Fibroblast of pulmonary artery (primary cell): ENCODE measurements around the gene TRIM71.
"Not testable (repeated sequence)": the region's sequence is repeated elsewhere in the genome, so short reads cannot be mapped to it uniquely, and the experiment has no call there.

Source experiments
- DNase-seq: peaks from one replicate; pipeline ENCODE4 v3.0.0-alpha.2; 2010; ENCODE audit warnings: low read depth
- H3K4me3 ChIP-seq: replicated peaks from 2 replicates; pipeline ENCODE4 v1.5.1; 2011; ENCODE audit warnings: low read depth, mild to moderate bottlenecking, control low read depth, low read length, moderate library complexity
- CTCF ChIP-seq: IDR thresholded peaks from 2 replicates; pipeline ENCODE4 v1.5.1; 2011; ENCODE audit warnings: mild to moderate bottlenecking, control low read depth, low read length, inconsistent platforms; ENCODE audit errors: missing control alignments

TRIM71 gene

GRCh38 chr3:32791833-32792232 is 26.0 kb upstream of the TRIM71 start:
- DNase-seq, result no peak
- TF ChIP-seq CTCF, result no peak
- no peak overlapping the region for H3K4me3 ChIP-seq

- no peak overlapping the region for H3K4me3 ChIP-seq
- DNase-seq, result no peak
- no peak for TF ChIP-seq CTCF
Observed at GRCh38 chr3:32794487-32795308, 23.1 kb upstream of the TRIM71 start.

GRCh38 chr3:32796384-32796950 is 21.3 kb upstream of the TRIM71 start:
- not testable (repeated sequence) for DNase-seq, H3K4me3 ChIP-seq

GRCh38 chr3:32797776-32798175 is 20.0 kb upstream of the TRIM71 start:
- no peak for DNase-seq
- no peak for TF ChIP-seq CTCF
- H3K4me3 ChIP-seq, result no peak overlapping the region

DNA sequence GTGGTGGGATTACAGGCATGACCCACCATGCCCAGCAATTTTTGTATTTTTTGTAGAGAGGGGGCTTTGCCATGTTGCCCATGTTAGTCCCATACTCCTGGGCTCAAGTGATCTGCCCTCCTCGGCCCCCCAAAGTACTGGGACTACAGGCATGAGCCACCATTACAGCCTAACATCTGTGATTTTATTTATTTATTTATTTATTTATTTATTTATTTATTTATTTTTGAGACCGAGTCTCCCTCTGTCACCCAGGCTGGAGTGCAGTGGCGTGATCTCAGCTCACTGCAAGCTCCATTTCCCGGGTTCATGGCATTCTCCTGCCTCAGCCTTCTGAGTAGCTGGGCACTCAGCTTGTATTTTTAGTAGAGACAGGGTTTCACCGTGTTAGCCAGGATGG is 16.4 kb upstream of the TRIM71 start:
- not testable (repeated sequence) for H3K4me3 ChIP-seq

DNA sequence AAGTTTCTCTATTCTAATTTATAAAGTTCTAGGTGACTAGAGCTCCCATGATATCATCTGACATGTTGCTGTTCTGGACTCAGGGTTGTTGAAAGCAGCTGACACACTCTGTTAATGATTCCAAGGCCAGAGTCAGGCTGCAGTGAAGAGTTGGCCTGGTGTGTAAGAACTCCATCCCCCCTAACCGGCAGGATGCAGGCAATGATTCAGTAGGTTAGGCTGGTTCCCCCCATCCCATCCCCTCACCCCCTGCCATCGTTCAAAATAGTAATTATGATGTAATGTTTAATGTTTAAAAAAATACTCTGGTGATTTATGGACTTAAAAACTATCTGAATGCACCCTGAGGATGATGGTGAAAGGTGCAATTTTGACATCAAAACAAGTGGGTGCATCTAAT is 4.6 kb upstream of the TRIM71 start:
- no peak for TF ChIP-seq CTCF
- H3K4me3 ChIP-seq, result no peak overlapping the region
- no peak for DNase-seq

More for the DNA sequence above, 16.4 kb upstream of the TRIM71 start:
- not testable (repeated sequence) for DNase-seq

GRCh38 chr3:32814361-32814760 is 3.4 kb upstream of the TRIM71 start:
- TF ChIP-seq CTCF, result no peak
- no peak overlapping the region for H3K4me3 ChIP-seq
- no peak for DNase-seq

- H3K4me3 ChIP-seq, result no peak overlapping the region
- no peak for DNase-seq
- TF ChIP-seq CTCF, result no peak
Observed at GRCh38 chr3:32815841-32816438, 1.9 kb upstream of the TRIM71 start.
